GM23338 (cell line): ENCODE data around the gene SENP3. TPM values are rescaled to one million over a fixed set of nuclear protein-coding genes. Genes with fewer than 3 reads are reported as not detected.

Source experiments
- ATAC-seq: fragments of 200-7000 bp; cut with Tn5 transposase; 3 replicates; pipeline ENCODE4 v1.9.1; 2020
- DNase-seq: peaks from one replicate; pipeline ENCODE4 v3.0.0-alpha.2; 2015; ENCODE audit warnings: low spot score
- H2AFZ ChIP-seq: fragments of 200-600 bp; sonication (generic); 2 replicates; pipeline ENCODE4 v1.8.0; 2016; ENCODE audit warnings: antibody characterized with exemption, mild to moderate bottlenecking, moderate library complexity
- H3F3A ChIP-seq: fragments of 200-600 bp; sonication (generic); replicated peaks from 2 replicates; pipeline ENCODE4 v1.8.0; 2017; ENCODE audit warnings: antibody characterized with exemption, mixed run types, low read depth
- H3K27ac ChIP-seq: fragments of 200-600 bp; sonication (generic); 2 replicates; pipeline ENCODE4 v1.6.1; 2016; ENCODE audit warnings: low read depth
- H3K27me3 ChIP-seq: fragments of 200-600 bp; sonication (generic); 2 replicates; pipeline ENCODE4 v1.8.0; 2016; ENCODE audit warnings: mild to moderate bottlenecking, mixed run types, moderate library complexity; ENCODE audit not compliant: insufficient read depth
- H3K36me3 ChIP-seq: fragments of 200-600 bp; sonication (generic); 2 replicates; pipeline ENCODE4 v1.8.0; 2016; ENCODE audit warnings: mild to moderate bottlenecking; ENCODE audit not compliant: insufficient read depth
- H3K4me1 ChIP-seq: fragments of 200-600 bp; sonication (generic); 2 replicates; pipeline ENCODE4 v1.8.0; 2016; ENCODE audit warnings: mild to moderate bottlenecking, moderate library complexity; ENCODE audit not compliant: insufficient read depth
- H3K4me2 ChIP-seq: fragments of 200-600 bp; sonication (generic); 2 replicates; pipeline ENCODE4 v1.7.1; 2017; ENCODE audit warnings: mixed run types
- H3K4me3 ChIP-seq: fragments of 200-600 bp; sonication (generic); 2 replicates; pipeline ENCODE4 v1.6.1; 2016; ENCODE audit warnings: mixed run types
- H3K79me2 ChIP-seq: fragments of 200-600 bp; sonication (generic); replicated peaks from 2 replicates; pipeline ENCODE4 v1.8.0; 2017; ENCODE audit warnings: mild to moderate bottlenecking; ENCODE audit not compliant: insufficient read depth
- H3K9me2 ChIP-seq: fragments of 200-600 bp; sonication (generic); 2 replicates; pipeline ENCODE4 v1.8.0; 2017; ENCODE audit not compliant: insufficient read depth
- H4K20me1 ChIP-seq: fragments of 200-600 bp; sonication (generic); replicated peaks from 2 replicates; pipeline ENCODE4 v1.8.0; 2017; ENCODE audit warnings: mild to moderate bottlenecking; ENCODE audit not compliant: insufficient read depth
- H3K27ac Mint-ChIP-seq: 2 replicates; pipeline ENCODE4 v1.8.0; 2020; ENCODE audit warnings: inconsistent platforms, mild to moderate bottlenecking, moderate library complexity, mixed read lengths
- H3K27me3 Mint-ChIP-seq: 3 replicates; pipeline ENCODE4 v1.8.0; 2022; ENCODE audit warnings: low read depth, mild to moderate bottlenecking, moderate library complexity, mixed read lengths, inconsistent platforms; ENCODE audit not compliant: insufficient read depth, poor library complexity
- H3K36me3 Mint-ChIP-seq: 3 replicates; pipeline ENCODE4 v1.8.0; 2021; ENCODE audit warnings: low read depth, mild to moderate bottlenecking, inconsistent platforms, moderate library complexity, mixed read lengths
- H3K4me1 Mint-ChIP-seq: 3 replicates; pipeline ENCODE4 v1.8.0; 2020; ENCODE audit warnings: mild to moderate bottlenecking, inconsistent platforms, mixed read lengths
- H3K4me3 Mint-ChIP-seq: 3 replicates; pipeline ENCODE4 v1.8.0; 2021; ENCODE audit warnings: moderate library complexity, mild to moderate bottlenecking, inconsistent platforms, mixed read lengths
- H3K9me3 Mint-ChIP-seq: 3 replicates; pipeline ENCODE4 v1.8.0; 2020; ENCODE audit warnings: moderate library complexity, mild to moderate bottlenecking, inconsistent platforms, mixed read lengths
- CREB1 ChIP-seq: fragments of 250-450 bp; sonication (Bioruptor Pico); IDR thresholded peaks from 2 replicates; pipeline ENCODE4 v1.5.0; 2020; ENCODE audit warnings: low read depth, mild to moderate bottlenecking, moderate library complexity
- CTCF ChIP-seq, 2 experiments: fragments of 200-600 bp in 1 of 2; sonication (generic) in 1 of 2; conservative IDR thresholded peaks; 2 replicates each; pipeline versions ENCODE4 v1.5.1 to v1.6.1; 2016 to 2017; ENCODE audit warnings: antibody characterized with exemption in 2 of 2, low read depth in 2 of 2, mild to moderate bottlenecking in 2 of 2, moderate library complexity in 1 of 2
- ETS1 ChIP-seq: IDR thresholded peaks from 2 replicates; pipeline ENCODE4 v1.6.1; 2016; ENCODE audit warnings: antibody characterized with exemption
- EZH2 ChIP-seq: fragments of 200-600 bp; sonication (generic); IDR thresholded peaks from one replicate; pipeline ENCODE4 v1.8.0; 2017; ENCODE audit warnings: antibody characterized with exemption, mild to moderate bottlenecking, low read depth; ENCODE audit not compliant: unreplicated experiment
- EZH2phosphoT487 ChIP-seq: fragments of 200-600 bp; sonication (generic); IDR thresholded peaks from one replicate; pipeline ENCODE4 v1.8.1; 2018; ENCODE audit warnings: antibody characterized with exemption; ENCODE audit not compliant: unreplicated experiment
- JUNB ChIP-seq: IDR thresholded peaks from one replicate; pipeline ENCODE4 v1.6.1; 2016; ENCODE audit warnings: antibody characterized with exemption; ENCODE audit not compliant: unreplicated experiment
- NANOG ChIP-seq: IDR thresholded peaks from 2 replicates; pipeline ENCODE4 v1.6.1; 2016; ENCODE audit warnings: antibody characterized with exemption, borderline replicate concordance
- POLR2AphosphoS5 ChIP-seq: IDR thresholded peaks from 2 replicates; pipeline ENCODE4 v1.6.1; 2016; ENCODE audit warnings: antibody characterized with exemption, low read depth
- REST ChIP-seq: IDR thresholded peaks from one replicate; pipeline ENCODE4 v1.6.1; 2018; ENCODE audit warnings: antibody characterized with exemption; ENCODE audit not compliant: unreplicated experiment
- STAT1 ChIP-seq: IDR thresholded peaks from one replicate; pipeline ENCODE4 v1.6.1; 2016; ENCODE audit warnings: antibody characterized with exemption; ENCODE audit not compliant: unreplicated experiment
- ZNF114 ChIP-seq: fragments of 250-450 bp; sonication (Bioruptor Pico); IDR thresholded peaks from 2 replicates; pipeline ENCODE4 v1.5.0; 2020; ENCODE audit warnings: mild to moderate bottlenecking, moderate library complexity
- ZNF331 ChIP-seq: fragments of 250-450 bp; sonication (Bioruptor Pico); IDR thresholded peaks from 2 replicates; pipeline ENCODE4 v1.5.0; 2020; ENCODE audit warnings: low read depth, mild to moderate bottlenecking, moderate library complexity
- ZNF462 ChIP-seq: fragments of 250-450 bp; sonication (Bioruptor Pico); IDR thresholded peaks from 2 replicates; pipeline ENCODE4 v1.5.0; 2020; ENCODE audit warnings: mild to moderate bottlenecking, moderate library complexity
- polyA plus RNA-seq: library from polyadenylated mRNA; unstranded; fragments of >200 nt; fragmentation: Nextera tagmentation; extraction: Ambion mirVana; gene quantifications from 2 replicates; pipeline ENCODE4 v1.2.1, GENCODE V29; 2016
- total RNA-seq: library from RNA; depleted of rRNA; stranded (reverse); fragments of >200 nt; shearing (Covaris generic); gene quantifications from 2 replicates; pipeline ENCODE4 v1.2.3, GENCODE V29; 2014

The SENP3 gene
- total and polyA plus RNA-seq, 2 experiments from 2014 or later, result 6.5 to 138 TPM

- no peak for ATAC-seq
- Histone ChIP-seq H4K20me1 (no peaks in the 10 kb centered on the region), H3K27me3 (peaks cover 10% of the 10 kb centered on the region), H3K4me1 (peaks cover 12% of the 10 kb centered on the region), H3F3A (peaks cover 21% of the 10 kb centered on the region), H3K36me3 (no peaks in the 10 kb centered on the region), H3K4me2 (no peak overlapping the region), H3K27ac (no peak overlapping the region), H3K9me2 (no peaks in the 10 kb centered on the region), H3K79me2 (no peaks in the 10 kb centered on the region), H3K4me3 (no peak overlapping the region), H2AFZ (no peak overlapping the region)
- Mint-ChIP-seq H3K36me3 (no peaks in the 10 kb centered on the region), H3K4me1 (peaks cover 23% of the 10 kb centered on the region), H3K27me3 (peaks cover 14% of the 10 kb centered on the region), H3K9me3 (no peaks in the 10 kb centered on the region), H3K27ac (no peak overlapping the region), H3K4me3 (no peak overlapping the region; the same call in 2 of the 3 replicates)
- no peak for DNase-seq
- TF ChIP-seq EZH2 (no peak), ZNF331 (no peak), CREB1 (no peak), JUNB (no peak), ZNF462 (CRISPR knock-in tag) (no peak), NANOG (no peak), STAT1 (no peak), EZH2phosphoT487 (no peak), POLR2AphosphoS5 (no peak), ETS1 (no peak), REST (no peak), ZNF114 (CRISPR knock-in tag) (no peak), CTCF (conservative IDR thresholded peaks at IDR 0.05; ENCODE audit: low read depth in 2 of 2) (no peak)
Measured at GRCh38 chr17:7552621-7553051, 9.1 kb upstream of the SENP3 start.
